ENCODE data around the gene JPH2.
"Not testable (repeated sequence)": the region's sequence is repeated elsewhere in the genome, so short reads cannot be mapped to it uniquely, and the experiment has no call there.

DNA sequence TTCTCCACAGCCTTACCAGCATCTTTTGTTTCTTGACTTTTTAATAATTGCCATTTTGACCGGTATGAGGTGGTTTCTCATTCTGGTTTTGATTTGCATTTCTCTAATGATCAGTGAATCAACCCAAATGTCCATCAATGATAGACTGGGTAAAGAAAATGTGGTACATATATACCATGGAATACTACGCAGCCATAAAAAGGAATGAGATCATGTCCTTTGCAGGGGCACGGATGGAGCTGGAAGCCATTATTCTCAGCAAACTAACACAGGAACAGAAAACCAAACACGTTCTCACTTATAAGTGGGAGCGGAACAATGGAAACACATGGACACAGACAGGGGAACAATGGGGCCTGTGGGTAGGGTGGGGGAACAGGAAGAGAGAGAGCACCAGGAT is 4.7 kb upstream of the JPH2 start:
- TF ChIP-seq CTCF (conservative IDR thresholded peaks at IDR 0.05); ZFX (IDR thresholded peaks at IDR 0.05): not testable (repeated sequence)

All from C4-2B (cell line).